Measurements from ENCODE around the gene CALHM3.

Gene CALHM3

DNA sequence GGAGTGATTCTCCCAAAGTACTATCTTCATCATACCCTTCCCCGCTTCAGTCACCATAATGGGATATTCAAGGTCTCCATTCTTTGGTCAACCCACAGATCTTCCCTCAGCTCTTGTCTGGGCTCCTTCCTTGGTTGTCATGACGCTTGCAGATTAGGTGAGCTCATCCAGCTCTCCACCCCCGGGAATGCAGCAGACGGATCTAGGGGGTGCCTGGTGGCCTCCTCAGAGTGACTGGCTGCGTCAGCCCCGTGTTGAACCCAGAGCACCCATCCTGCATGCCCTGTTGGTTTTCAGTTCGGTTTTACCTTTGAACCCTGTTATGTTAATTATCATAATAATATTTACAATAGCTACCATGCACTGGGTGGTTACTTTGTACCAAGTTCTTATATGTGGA is 20.8 kb upstream of the CALHM3 start:
- no peak for TF ChIP-seq CTCF (conservative IDR thresholded peaks at IDR 0.05; ENCODE audit: low read length)

GRCh38 chr10:103498936-103499638 is 20.0 kb upstream of the CALHM3 start:
- no peak for TF ChIP-seq CTCF (conservative IDR thresholded peaks at IDR 0.05; ENCODE audit: low read length)
- no peak overlapping the region for H3K4me3 ChIP-seq (ENCODE audit: low read length)
- no peak for DNase-seq (ENCODE audit: low read depth)

More for the DNA sequence above, 20.8 kb upstream of the CALHM3 start:
- no peak for DNase-seq (ENCODE audit: low read depth)
- no peak overlapping the region for H3K4me3 ChIP-seq (ENCODE audit: low read length)

DNA sequence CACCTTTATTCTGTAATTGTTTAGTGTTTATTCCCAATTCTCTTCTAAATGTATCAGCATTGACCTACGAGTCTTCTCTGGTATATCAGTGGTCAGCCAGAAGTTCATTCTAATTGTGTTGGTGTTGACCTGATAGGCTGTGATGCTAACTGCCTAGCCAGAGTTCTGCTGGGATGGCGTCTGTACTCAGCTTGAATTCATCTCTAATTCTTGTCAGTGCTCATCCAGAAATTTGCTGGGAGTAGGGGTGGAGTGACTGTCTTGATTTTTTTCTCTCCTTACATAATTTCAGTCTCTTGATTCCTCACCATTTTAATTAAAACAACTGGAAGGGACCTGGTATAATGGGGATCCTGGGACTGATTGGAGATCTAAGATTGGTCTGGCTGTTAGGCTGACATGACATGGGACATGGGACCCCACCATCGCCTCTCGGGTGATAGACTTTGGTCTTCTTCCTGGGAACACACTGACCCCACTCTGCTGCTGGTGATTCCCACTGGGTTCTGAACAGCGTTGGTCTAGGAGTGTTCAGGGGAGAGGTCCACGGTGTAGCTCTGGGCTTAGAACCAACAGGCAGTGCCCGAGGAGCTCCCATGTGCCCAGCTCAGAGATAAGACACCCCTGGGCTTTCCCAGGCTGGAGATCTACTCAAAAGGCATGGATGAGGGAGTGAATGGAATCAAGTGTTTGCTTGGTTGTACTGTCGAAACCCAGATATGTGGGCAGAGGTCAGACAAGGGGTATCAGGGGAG is 18.3 kb upstream of the CALHM3 start:
- no peak overlapping the region for H3K4me3 ChIP-seq (ENCODE audit: low read length)
- no peak for TF ChIP-seq CTCF (conservative IDR thresholded peaks at IDR 0.05; ENCODE audit: low read length)
- DNase-seq (ENCODE audit: low read depth): no peak

DNA sequence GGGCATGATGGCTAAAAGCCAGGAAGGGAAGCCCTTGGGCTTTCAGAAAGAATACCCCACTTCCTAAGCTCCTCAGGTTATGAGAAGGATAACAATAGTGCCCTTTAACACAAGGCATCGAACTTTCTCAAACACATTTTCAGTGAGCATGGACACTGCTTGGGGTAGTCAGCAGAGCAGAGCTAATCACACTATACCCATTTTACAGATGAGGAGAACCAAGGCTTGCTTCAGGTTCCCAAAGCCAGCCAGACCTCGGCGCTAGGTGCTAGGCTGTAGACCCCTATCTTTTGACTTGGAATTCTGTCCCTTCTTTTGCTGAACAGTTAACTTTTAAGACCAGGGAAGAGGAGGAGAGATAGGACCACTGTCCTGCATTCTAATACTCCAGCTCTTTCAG is 16.3 kb upstream of the CALHM3 start:
- no peak overlapping the region for H3K4me3 ChIP-seq (ENCODE audit: low read length)
- DNase-seq (ENCODE audit: low read depth): no peak
- no peak for TF ChIP-seq CTCF (conservative IDR thresholded peaks at IDR 0.05; ENCODE audit: low read length)

DNA sequence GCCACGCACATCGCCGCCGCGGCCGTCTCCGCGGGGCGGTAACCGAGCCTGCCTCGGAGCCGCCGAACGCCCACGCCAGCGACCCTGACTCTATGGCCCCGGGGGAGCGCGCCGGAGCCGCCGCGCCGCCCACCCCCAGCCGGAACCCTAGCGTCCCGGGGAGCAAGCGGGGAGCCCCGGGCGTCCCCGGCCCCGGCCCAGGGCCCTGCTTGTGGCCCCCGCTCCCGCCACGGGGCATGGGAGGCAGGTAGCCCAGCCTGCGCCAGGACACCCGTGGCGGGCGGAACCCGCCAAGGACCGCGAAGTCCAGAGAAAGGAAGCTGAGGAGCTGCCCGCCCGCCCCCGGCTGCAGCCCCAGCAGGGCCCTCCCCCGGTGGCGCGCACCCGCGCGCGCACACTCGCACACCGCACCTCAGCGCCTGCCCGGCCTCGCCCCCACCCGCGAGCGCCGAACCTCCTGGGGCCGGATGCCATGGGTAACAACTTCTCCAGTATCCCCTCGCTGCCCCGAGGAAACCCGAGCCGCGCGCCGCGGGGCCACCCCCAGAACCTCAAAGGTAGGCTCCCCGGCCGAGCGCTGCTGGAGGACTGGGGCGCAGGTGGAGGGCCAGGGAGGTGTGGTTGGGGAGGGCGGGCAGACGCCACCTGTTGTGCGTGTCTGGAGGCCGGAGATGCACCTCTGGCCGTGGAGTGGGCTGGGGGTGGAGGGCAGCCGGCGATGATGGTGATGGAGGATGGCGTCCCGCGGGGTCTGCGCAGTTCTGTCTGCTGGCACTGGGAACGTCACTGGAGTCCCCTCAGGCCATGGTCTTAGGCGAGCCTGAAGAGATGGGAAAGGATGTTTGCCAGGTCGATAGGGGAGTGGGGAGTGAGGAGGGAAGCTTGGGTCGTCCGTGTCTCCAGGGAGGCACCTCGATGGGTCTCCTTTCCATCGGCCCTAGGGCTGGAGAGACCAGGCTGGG is 15.2 kb upstream of the CALHM3 start:
- no peak for TF ChIP-seq CTCF (conservative IDR thresholded peaks at IDR 0.05; ENCODE audit: low read length)
- DNase-seq (ENCODE audit: low read depth): no peak
- peak overlapping the region; percentile 43 for H3K4me3 ChIP-seq (ENCODE audit: low read length)

DNA sequence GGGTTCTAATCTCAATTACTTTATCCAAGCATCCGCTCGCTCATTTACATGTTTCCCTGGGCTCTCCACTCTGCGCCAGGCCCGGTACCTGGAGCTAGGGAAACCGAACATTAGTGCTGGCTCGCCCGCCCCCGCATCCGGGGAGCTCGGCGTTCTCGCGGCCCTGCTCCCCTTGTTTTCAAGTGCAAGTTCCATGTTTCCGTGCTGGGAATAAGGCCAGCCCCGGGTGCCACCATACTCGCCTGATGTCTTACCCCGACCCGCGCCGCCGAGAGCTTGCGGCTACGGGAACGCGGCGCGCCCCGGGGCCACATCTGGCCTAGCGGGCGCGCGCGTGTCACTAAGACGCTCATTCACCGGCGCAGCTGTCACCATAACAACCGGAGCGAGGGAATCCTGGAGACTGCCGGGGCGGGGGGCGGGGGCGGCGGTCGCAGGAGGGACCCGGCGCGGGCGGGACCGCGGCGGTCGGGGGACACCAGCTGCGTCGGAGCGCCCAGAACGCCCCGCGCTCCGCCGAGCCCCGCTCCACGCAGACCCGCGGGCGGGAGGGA is 14.4 kb upstream of the CALHM3 start, which contains the start of gene NEURL1:
Gene NEURL1, plus strand, starts transcription at position 344 of the 554 bp plus-strand sequence. CDS start 683 bp downstream, outside the sequence.
- DNase-seq (ENCODE audit: low read depth): no peak

More for the DNA sequence above, 14.4 kb upstream of the CALHM3 start, which contains the start of gene NEURL1:
- TF ChIP-seq CTCF (conservative IDR thresholded peaks at IDR 0.05; ENCODE audit: low read length): no peak
- peak within 1 kb of the TSS; percentile 43 for H3K4me3 ChIP-seq (ENCODE audit: low read length)
